EH (cell line): ENCODE data around the gene STIM2.
A peak's percentile ranks its signal among the peaks of the same experiment; 100 is the strongest.

Experiments used
- DNase-seq: peaks from one replicate; pipeline ENCODE4 v3.0.0-alpha.2; 2015; ENCODE audit warnings: low read depth

Gene STIM2

GRCh38 chr4:27040356-27040755 lies 179.7 kb downstream of the STIM2 start:
- DNase-seq = no peak

- DNase-seq = no peak
These were observed 181.8 kb downstream of the STIM2 start for GRCh38 chr4:27042411-27042810.

GRCh38 chr4:27043200-27043599 lies 182.6 kb downstream of the STIM2 start:
- no peak for DNase-seq

- no peak for DNase-seq
These were observed 186.2 kb downstream of the STIM2 start for GRCh38 chr4:27046851-27047250.

- peak; percentile 48 for DNase-seq
These were observed 188.0 kb downstream of the STIM2 start for GRCh38 chr4:27048429-27049238.

- DNase-seq = no peak
These were observed 188.7 kb downstream of the STIM2 start for GRCh38 chr4:27049239-27049829.

- no peak for DNase-seq
These were observed 190.1 kb downstream of the STIM2 start for GRCh38 chr4:27050731-27051130.

- no peak for DNase-seq
These were observed 194.7 kb downstream of the STIM2 start for GRCh38 chr4:27055221-27055760.

GRCh38 chr4:27056281-27056680 lies 195.6 kb downstream of the STIM2 start:
- DNase-seq = no peak

GRCh38 chr4:27057053-27057452 lies 196.4 kb downstream of the STIM2 start:
- DNase-seq = no peak

GRCh38 chr4:27057662-27058061 lies 197.0 kb downstream of the STIM2 start:
- no peak for DNase-seq

- no peak for DNase-seq
These were observed 198.3 kb downstream of the STIM2 start for GRCh38 chr4:27058819-27059406.

- DNase-seq = no peak
These were observed 198.8 kb downstream of the STIM2 start for GRCh38 chr4:27059446-27059845.

GRCh38 chr4:27062256-27062655 lies 201.6 kb downstream of the STIM2 start:
- no peak for DNase-seq

GRCh38 chr4:27066591-27066990 lies 205.9 kb downstream of the STIM2 start:
- no peak for DNase-seq

GRCh38 chr4:27068151-27068867 lies 207.7 kb downstream of the STIM2 start:
- DNase-seq = no peak
